ENCODE data around the gene DOP1A. TPM values are rescaled to one million over a fixed set of nuclear protein-coding genes. Genes with fewer than 3 reads are reported as not detected.

Gene DOP1A
- total RNA-seq = 31.6 and 42.8 TPM in 2 replicates

DNA sequence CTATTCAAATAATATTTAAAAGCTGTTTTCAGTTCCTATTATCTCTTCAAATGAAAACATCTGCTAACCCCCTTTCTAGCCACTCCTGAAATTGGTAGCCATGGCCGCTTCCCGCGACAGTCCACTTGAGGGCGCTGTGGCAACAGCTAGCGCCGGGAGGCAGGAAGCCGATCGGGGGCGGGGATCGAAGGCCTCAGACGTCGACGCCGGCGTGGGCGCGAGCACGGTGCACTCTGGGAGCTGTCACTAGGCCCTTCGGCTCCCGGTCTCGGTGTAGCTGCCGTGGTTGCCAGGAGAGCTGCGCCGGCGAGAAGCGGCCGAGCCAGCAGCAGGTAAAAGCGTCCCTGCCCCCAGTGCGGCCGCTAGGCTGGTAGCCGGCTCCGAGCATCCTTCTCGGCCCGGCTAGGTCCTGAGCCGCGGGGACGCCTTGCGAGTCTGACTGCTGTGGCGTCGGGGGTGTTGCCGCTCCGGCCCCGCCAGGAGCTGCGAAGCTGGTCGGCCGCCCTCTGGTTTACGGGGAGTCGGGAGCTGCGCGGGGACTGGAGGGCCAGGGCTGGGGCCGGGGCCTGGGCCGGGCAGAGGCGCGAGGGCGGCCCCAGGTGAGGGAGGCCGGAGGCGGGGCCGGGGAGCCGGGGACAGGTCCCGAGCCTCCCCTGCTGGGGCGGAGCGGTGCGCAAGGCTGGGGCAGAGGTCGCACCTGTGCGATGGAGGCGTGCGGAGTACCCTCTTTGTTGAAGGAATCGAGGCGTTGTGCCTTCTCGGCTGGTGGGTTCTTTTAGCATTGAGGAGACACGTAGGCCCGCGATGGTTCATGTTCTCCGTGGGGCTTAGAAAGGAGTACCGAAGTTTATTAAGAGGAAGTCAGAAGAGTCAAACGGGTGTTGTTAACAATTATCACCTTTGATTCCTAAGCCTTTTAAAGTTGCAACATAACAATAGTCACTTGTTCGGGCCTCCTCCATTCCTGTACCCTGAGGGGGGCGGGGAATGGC lies at the start of gene DOP1A:
DOP1A (plus strand) TSS at position 224 of the 992 bp plus-strand sequence. CDS start 29,307 bp downstream, outside the sequence.

DNA sequence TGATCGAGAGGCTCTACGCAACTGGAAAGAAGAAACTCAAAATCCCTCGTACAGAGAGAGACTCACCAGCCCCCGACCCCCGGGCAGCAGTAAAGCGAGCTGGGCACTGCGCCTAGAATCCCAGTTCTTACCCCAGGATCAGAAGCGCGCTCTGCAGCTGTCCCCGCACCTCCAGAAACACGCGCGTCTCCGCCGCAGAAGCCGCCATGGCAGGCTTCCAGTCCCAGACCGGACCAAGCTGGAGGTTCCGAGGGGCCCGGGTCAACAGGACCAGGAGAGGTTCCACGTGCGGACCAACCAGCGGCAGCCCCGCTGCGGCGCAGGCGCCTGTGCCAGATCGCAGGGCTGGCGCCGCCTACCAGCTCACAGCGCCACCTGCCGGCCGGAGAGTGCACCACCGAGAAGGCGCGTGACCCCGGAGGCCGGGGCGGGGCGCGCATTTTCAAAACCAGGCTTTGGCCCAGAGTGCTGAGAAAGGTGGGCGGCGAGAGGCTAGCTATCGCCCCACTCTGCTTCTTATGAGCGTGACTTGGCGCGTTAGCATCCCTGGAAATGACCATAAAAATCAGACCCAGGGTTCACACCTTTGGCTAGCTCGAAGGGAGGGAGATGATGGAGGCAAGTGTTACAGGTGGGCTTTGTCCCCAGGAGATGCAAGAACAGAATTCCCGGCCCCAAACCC lies 1.8 kb upstream of the DOP1A start, which contains the start of gene UBE3D:
UBE3D (minus strand) TSS at position 331 of the 682 bp plus-strand sequence; CDS start at position 208, 123 bp downstream.

DNA sequence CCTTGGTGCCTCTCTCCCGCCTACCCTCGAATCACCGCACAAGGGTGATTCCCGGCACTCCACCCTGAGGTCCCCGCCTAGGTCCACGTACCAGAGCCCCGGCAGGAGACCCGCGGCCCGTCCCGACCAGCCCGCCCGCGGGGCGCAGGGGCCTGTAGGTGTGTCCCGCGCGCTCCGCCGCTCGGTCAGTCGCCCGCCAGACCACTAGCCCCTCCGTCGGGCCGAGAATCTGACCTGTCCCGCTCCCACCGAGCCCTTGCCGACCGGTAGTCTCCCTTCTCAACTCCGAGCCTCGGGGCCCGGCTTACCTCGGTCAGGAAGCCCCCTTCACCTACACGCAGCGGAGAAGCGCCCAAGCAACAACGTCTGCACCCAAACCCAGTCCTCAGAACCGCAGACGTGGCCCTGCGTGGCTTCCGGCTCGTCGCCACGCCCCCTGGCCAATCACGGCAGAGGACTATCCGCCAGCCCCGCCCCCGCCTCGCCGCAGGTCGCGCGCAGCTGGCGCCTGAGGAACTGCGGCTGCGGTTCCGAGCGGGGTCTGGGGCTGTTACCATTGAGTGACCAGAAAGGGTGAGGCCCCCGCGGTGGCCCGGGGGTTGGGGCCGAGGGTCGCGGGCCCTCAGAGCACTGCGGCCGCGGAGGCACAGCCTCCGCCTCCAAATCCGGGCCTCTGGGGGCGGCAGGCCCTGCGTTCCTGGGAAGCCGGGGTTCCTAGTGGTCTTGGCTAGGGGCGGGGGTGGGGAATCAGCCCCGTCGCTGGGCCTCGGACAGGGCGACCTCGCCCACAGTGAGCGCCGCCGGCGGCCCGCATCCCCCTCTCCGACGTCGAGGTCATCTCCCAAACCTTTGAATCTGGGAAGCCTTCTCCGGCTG lies 125.6 kb downstream of the DOP1A start, which contains the start of the genes PGM3 and RWDD2A:
PGM3 (minus strand) TSS at position 395 of the 876 bp plus-strand sequence. CDS start 2,253 bp downstream, outside the sequence.
RWDD2A (plus strand) TSS at position 487 of the 876 bp plus-strand sequence. CDS start 1,095 bp downstream, outside the sequence.

Other genes starting within 250 kb of the DOP1A start
- 12.8 and 13.0 TPM in 2 replicates for gene UBE3D, start 1.8 kb upstream of the DOP1A start, total RNA-seq
- gene PGM3, start 125.6 kb downstream of the DOP1A start, total RNA-seq = 72.6 and 91.2 TPM in 2 replicates
- gene RWDD2A, start 125.7 kb downstream of the DOP1A start, total RNA-seq = 4.3 and 4.4 TPM in 2 replicates